Gastrocnemius medialis (tissue), 4 donors: Measurements from ENCODE around the gene TIMM17A. TPM values are rescaled to one million over a fixed set of nuclear protein-coding genes. Genes with fewer than 3 reads are reported as not detected.

ENCODE experiments used
- ATAC-seq, 2 donors: fragments of 150-250 bp; one replicate each; pipeline ENCODE4 v1.9.1; 2016
- DNase-seq, 2 donors: peaks; one replicate each; pipeline ENCODE4 v3.0.0-alpha.2; 2019
- H3K27ac ChIP-seq, 4 donors: fragments of 200-600 bp; sonication (generic); 1 replicate in 1 of 4; 2 replicates in 3 of 4; pipeline ENCODE4 v1.5.1; 2016 to 2018; ENCODE audit warnings: mild to moderate bottlenecking in 2 of 4, moderate library complexity in 1 of 4
- H3K27me3 ChIP-seq, 3 donors: fragments of 200-600 bp; sonication (generic) in 2 of 3; 1 replicate in 1 of 3; 2 replicates in 2 of 3; pipeline versions ENCODE4 v1.5.1 to v1.6.0; 2016 to 2019; ENCODE audit warnings: mild to moderate bottlenecking in 1 of 3, moderate library complexity in 1 of 3
- H3K36me3 ChIP-seq, 2 donors: fragments of 200-600 bp; sonication (generic) in 1 of 2; one replicate each; pipeline ENCODE4 v1.5.1; 2017 to 2018
- H3K4me1 ChIP-seq, 2 donors: fragments of 200-600 bp; sonication (generic) in 1 of 2; one replicate each; pipeline ENCODE4 v1.5.1; 2016 to 2017; ENCODE audit warnings: mild to moderate bottlenecking in 2 of 2
- H3K4me3 ChIP-seq, 4 donors: fragments of 200-600 bp; sonication (generic) in 3 of 4; 1 replicate in 1 of 4; 2 replicates in 3 of 4; pipeline ENCODE4 v1.5.1; 2016 to 2019; ENCODE audit warnings: mild to moderate bottlenecking in 2 of 4
- H3K9me3 ChIP-seq, 3 donors: fragments of 200-600 bp; sonication (generic) in 2 of 3; 1 replicate in 1 of 3; 2 replicates in 2 of 3; pipeline ENCODE4 v1.5.1; 2016 to 2019
- POLR2A ChIP-seq, 2 donors: fragments of 450-650 bp; IDR thresholded peaks; one replicate each; pipeline ENCODE4 v1.6.1; 2017; ENCODE audit warnings: antibody characterized with exemption in 2 of 2, mild to moderate bottlenecking in 2 of 2, moderate library complexity in 2 of 2
- in situ Hi-C, 4 donors: fragments of 200-750 bp; cut with MboI; loops; one replicate each; pipeline versions ENCODE4 v1.15.0 to v1.8.0; 2017; ENCODE audit warnings: low sequenced_read_pairs in 4 of 4
- intact Hi-C: fragments of 100-400 bp; cut with DNase I; formaldehyde crosslinking; loops from one replicate; pipeline ENCODE4 v1.15.1; 2023; ENCODE audit warnings: low total_unique reads
- total RNA-seq, 4 donors: library from RNA; depleted of rRNA; stranded (reverse); fragments of >200 nt; gene quantifications; one replicate each; pipeline versions ENCODE4 v1.1.0 to v1.2.3, GENCODE V29; 2016
- TF ChIP-seq, protein P1 (sequence below), 5 experiments: fragments of 450-650 bp in 3 of 5; fragments of 200-600 bp in 2 of 5; sonication (generic) in 2 of 5; IDR thresholded peaks in 4 of 5; conservative IDR thresholded peaks in 1 of 5; 1 replicate in 4 of 5; 2 replicates in 1 of 5; pipeline ENCODE4 v1.5.1; 2016 to 2019; ENCODE audit warnings: antibody characterized with exemption in 5 of 5, mild to moderate bottlenecking in 3 of 5, moderate library complexity in 3 of 5

Gene TIMM17A
- total RNA-seq, 4 donors from 2014 or later = 33.6 to 67.6 (median 43.3) TPM

DNA sequence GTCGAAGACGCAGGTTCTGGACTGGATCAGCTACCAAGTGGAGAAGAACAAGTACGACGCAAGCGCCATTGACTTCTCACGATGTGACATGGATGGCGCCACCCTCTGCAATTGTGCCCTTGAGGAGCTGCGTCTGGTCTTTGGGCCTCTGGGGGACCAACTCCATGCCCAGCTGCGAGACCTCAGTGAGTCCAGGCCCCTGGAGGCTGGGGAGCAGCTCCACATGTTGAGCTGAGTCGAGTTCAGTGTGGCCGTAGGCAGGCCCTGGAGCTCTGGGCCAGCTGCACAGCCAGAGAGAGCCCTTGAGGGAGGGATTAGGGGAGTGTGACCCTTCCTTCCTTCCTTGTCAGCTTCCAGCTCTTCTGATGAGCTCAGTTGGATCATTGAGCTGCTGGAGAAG is 56.7 kb downstream of the TIMM17A start:
- H3K36me3 ChIP-seq = no peaks in the 10 kb centered on the region
- no peak for DNase-seq
- H3K27ac ChIP-seq = no peak overlapping the region
- in situ Hi-C loops = loop anchor here in 3 of 4 donors (5.0 to 10.0 kb wide), 2 partner anchors 103 to 105 kb away; no protein-coding TSS in a partner anchor
- TF ChIP-seq POLR2A (IDR thresholded peaks at IDR 0.05) = no peak
- TF ChIP-seq, protein P1, sequence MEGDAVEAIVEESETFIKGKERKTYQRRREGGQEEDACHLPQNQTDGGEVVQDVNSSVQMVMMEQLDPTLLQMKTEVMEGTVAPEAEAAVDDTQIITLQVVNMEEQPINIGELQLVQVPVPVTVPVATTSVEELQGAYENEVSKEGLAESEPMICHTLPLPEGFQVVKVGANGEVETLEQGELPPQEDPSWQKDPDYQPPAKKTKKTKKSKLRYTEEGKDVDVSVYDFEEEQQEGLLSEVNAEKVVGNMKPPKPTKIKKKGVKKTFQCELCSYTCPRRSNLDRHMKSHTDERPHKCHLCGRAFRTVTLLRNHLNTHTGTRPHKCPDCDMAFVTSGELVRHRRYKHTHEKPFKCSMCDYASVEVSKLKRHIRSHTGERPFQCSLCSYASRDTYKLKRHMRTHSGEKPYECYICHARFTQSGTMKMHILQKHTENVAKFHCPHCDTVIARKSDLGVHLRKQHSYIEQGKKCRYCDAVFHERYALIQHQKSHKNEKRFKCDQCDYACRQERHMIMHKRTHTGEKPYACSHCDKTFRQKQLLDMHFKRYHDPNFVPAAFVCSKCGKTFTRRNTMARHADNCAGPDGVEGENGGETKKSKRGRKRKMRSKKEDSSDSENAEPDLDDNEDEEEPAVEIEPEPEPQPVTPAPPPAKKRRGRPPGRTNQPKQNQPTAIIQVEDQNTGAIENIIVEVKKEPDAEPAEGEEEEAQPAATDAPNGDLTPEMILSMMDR (IDR thresholded peaks at IDR 0.05 in 4 of 5, conservative IDR thresholded peaks at IDR 0.05 in 1 of 5) = no peak
- no peaks in the 10 kb centered on the region for H3K4me1 ChIP-seq
- no peaks in the 10 kb centered on the region for H3K27me3 ChIP-seq
- no peak overlapping the region for H3K4me3 ChIP-seq
- ATAC-seq = no peak
- intact Hi-C loops = no loop called here
- no peaks in the 10 kb centered on the region for H3K9me3 ChIP-seq

DNA sequence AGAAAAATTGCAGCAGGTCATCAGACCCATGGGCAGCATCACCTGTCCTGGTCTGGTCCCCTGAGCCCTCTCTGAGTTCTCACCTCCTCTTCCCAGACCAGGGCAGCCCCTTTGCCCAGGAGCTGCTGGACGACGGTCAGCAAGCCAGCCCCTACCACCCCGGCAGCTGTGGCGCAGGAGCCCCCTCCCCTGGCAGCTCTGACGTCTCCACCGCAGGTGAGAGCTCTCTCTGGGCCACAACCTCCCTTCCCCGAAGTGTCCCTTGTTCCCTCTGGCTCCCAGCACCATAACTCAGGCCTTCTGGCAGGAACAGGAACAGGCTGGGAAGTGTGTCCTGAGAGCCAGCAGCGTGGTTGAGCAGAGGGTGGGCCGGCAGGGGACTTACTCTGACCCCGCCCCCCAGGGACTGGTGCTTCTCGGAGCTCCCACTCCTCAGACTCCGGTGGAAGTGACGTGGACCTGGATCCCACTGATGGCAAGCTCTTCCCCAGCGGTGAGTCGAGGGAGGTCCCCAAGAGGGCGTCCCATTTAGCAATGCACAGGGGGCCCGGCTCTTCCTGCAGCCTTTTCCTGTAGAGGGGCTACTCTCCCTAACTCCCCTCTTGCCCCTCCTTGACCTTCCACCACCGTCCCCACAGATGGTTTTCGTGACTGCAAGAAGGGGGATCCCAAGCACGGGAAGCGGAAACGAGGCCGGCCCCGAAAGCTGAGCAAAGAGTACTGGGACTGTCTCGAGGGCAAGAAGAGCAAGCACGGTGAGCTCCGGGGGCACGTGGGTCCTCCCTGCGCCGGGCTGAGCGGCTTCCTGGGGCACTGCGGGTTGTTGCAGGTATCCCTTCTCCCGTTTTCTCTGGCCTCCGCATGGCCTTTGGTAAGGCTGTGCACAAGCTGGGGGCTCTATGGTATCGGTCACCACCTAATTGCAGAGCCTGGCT is 57.5 kb downstream of the TIMM17A start:
- intact Hi-C loops (no loop called here), in situ Hi-C loops (loop anchor here in 3 of 4 donors (5.0 to 10.0 kb wide), 2 partner anchors 102 to 104 kb away; no protein-coding TSS in a partner anchor)

DNA sequence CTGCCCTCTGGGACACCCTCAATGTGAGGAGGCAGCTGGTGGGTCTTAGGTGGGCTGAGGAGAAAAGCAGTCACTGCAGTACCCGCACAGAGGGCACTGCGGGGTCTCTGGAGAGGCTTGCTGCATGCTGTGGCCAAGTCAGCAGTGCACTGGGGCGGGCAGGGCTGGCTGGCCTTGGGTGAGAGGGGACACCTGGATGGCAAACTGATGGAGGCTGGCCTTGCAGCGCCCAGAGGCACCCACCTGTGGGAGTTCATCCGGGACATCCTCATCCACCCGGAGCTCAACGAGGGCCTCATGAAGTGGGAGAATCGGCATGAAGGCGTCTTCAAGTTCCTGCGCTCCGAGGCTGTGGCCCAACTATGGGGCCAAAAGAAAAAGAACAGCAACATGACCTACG is 58.3 kb downstream of the TIMM17A start:
- no peak for DNase-seq
- intact Hi-C loops = no loop called here
- Histone ChIP-seq H3K4me3 (no peak overlapping the region), H3K4me1 (no peaks in the 10 kb centered on the region), H3K27me3 (no peaks in the 10 kb centered on the region), H3K27ac (no peak overlapping the region), H3K9me3 (no peaks in the 10 kb centered on the region), H3K36me3 (no peaks in the 10 kb centered on the region)
- in situ Hi-C loops = loop anchor here in 3 of 4 donors (5.0 to 10.0 kb wide), 2 partner anchors 101 to 104 kb away; no protein-coding TSS in a partner anchor
- TF ChIP-seq POLR2A (IDR thresholded peaks at IDR 0.05) = no peak
- ATAC-seq = no peak

More for the DNA sequence above, 57.5 kb downstream of the TIMM17A start:
- TF ChIP-seq, protein P1 (IDR thresholded peaks at IDR 0.05 in 4 of 5, conservative IDR thresholded peaks at IDR 0.05 in 1 of 5) = no peak
- no peak for TF ChIP-seq POLR2A (IDR thresholded peaks at IDR 0.05)
- no peaks in the 10 kb centered on the region for H3K4me1 ChIP-seq
- DNase-seq (no peak), ATAC-seq (no peak)
- H3K27me3 ChIP-seq = no peaks in the 10 kb centered on the region
- no peaks in the 10 kb centered on the region for H3K36me3 ChIP-seq
- H3K27ac ChIP-seq = no peak overlapping the region
- no peak overlapping the region for H3K4me3 ChIP-seq
- no peaks in the 10 kb centered on the region for H3K9me3 ChIP-seq

DNA sequence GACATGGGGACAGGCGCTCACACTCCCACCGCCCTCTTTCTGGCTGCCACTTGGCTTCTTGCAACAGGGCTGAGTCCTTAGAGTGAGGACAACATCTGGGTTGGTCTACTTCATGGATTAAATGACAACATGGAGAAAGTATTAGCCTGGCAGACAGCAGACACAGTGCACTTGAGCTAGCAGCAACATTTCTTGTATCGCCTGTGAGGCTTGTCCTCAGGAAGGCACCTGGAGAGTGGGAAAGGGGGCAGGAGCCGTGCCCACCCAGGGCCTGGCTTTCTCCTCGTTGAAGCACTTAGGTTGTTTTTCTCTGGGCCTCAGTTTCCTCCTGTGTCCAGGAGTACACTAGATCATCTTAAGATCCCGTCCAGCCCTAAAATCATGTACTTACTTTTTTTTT is 58.8 kb downstream of the TIMM17A start:
- in situ Hi-C loops (loop anchor here in 3 of 4 donors (5.0 to 10.0 kb wide), 2 partner anchors 101 to 103 kb away; no protein-coding TSS in a partner anchor), intact Hi-C loops (no loop called here)
- no peak overlapping the region for H3K4me3 ChIP-seq
- no peak for ATAC-seq
- no peak for DNase-seq
- no peaks in the 10 kb centered on the region for H3K36me3 ChIP-seq
- TF ChIP-seq, protein P1 (IDR thresholded peaks at IDR 0.05 in 4 of 5, conservative IDR thresholded peaks at IDR 0.05 in 1 of 5) = no peak
- no peak for TF ChIP-seq POLR2A (IDR thresholded peaks at IDR 0.05)
- no peaks in the 10 kb centered on the region for H3K9me3 ChIP-seq
- H3K27ac ChIP-seq = no peak overlapping the region
- no peaks in the 10 kb centered on the region for H3K4me1 ChIP-seq
- no peaks in the 10 kb centered on the region for H3K27me3 ChIP-seq
